IMR-90 (cell line): ENCODE data around the gene ATP13A2. TPM values are rescaled to one million over a fixed set of nuclear protein-coding genes. Genes with fewer than 3 reads are reported as not detected.

Experiments used
- ATAC-seq: fragments of 200-7000 bp; cut with Tn5 transposase; 2 replicates; pipeline ENCODE4 v1.9.1; 2020; ENCODE audit warnings: low read depth, mild to moderate bottlenecking, moderate library complexity
- BruUV-seq: library from RNA; stranded (reverse); fragments of 400-500 nt; replicated peaks from 2 replicates; lab custom pipeline; 2021; lab: Mats Ljungman, UMichigan
- CTCF ChIA-PET: fragments of 300-600 bp; formaldehyde crosslinking; extraction: SDS; loops from one replicate; lab custom pipeline; 2021; ENCODE audit warnings: antibody characterized with exemption; lab: Yijun Ruan, JAX
- POLR2A ChIA-PET: fragments of 300-600 bp; sonication (Branson Sonifier 250); formaldehyde crosslinking; loops from one replicate; lab custom pipeline; 2022; ENCODE audit warnings: antibody characterized with exemption; ENCODE audit not compliant: unreplicated experiment; lab: Charles Lee
- DNase-seq: peaks from one replicate; pipeline ENCODE4 v3.0.0; 2013
- H2AFZ ChIP-seq: replicated peaks from 2 replicates; pipeline ENCODE3; 2013; ENCODE audit warnings: low read length, mild to moderate bottlenecking; ENCODE audit not compliant: poor library complexity
- H2AK5ac ChIP-seq: 2 replicates; pipeline ENCODE4 v1.6.1; 2013; ENCODE audit warnings: low read depth, low read length, inconsistent platforms
- H2AK9ac ChIP-seq: replicated peaks from 2 replicates; pipeline ENCODE3; 2013; ENCODE audit warnings: mild to moderate bottlenecking, low read depth, low read length, moderate library complexity; ENCODE audit not compliant: poor library complexity
- H2BK120ac ChIP-seq: 2 replicates; pipeline ENCODE4 v1.6.1; 2013; ENCODE audit warnings: low read depth, low read length, inconsistent platforms
- H2BK15ac ChIP-seq: 3 replicates; pipeline ENCODE4 v1.6.1; 2013; ENCODE audit warnings: low read depth, low read length, inconsistent platforms
- H2BK20ac ChIP-seq: 2 replicates; pipeline ENCODE4 v1.6.1; 2013; ENCODE audit warnings: low read depth, mild to moderate bottlenecking, inconsistent platforms, low read length, moderate library complexity
- H2BK5ac ChIP-seq: 2 replicates; pipeline ENCODE4 v1.6.1; 2013; ENCODE audit warnings: mild to moderate bottlenecking, low read depth, low read length, inconsistent platforms; ENCODE audit not compliant: poor library complexity, severe bottlenecking
- H3K14ac ChIP-seq: replicated peaks from 2 replicates; pipeline ENCODE4 v1.6.1; 2013; ENCODE audit warnings: low read depth, low read length, inconsistent platforms
- H3K18ac ChIP-seq: 2 replicates; pipeline ENCODE4 v1.6.1; 2013; ENCODE audit warnings: low read depth, low read length, control low read depth
- H3K23ac ChIP-seq: 2 replicates; pipeline ENCODE4 v1.6.1; 2013; ENCODE audit warnings: low read depth, low read length, inconsistent platforms
- H3K27ac ChIP-seq: 2 replicates; pipeline ENCODE4 v1.5.1; 2013; ENCODE audit warnings: mild to moderate bottlenecking, control low read depth, low read length; ENCODE audit not compliant: insufficient read depth
- H3K27me3 ChIP-seq: 2 replicates; pipeline ENCODE4 v1.6.1; 2013; ENCODE audit warnings: low read length; ENCODE audit not compliant: control insufficient read depth, insufficient read depth
- H3K36me3 ChIP-seq: 2 replicates; pipeline ENCODE4 v1.6.1; 2013; ENCODE audit warnings: low read length, mixed read lengths; ENCODE audit not compliant: control insufficient read depth, insufficient read depth
- H3K4ac ChIP-seq: 2 replicates; pipeline ENCODE4 v1.6.1; 2013; ENCODE audit warnings: low read depth, low read length, inconsistent platforms
- H3K4me1 ChIP-seq: 2 replicates; pipeline ENCODE4 v1.6.1; 2013; ENCODE audit warnings: low read length, mixed read lengths; ENCODE audit not compliant: control insufficient read depth, insufficient read depth
- H3K4me2 ChIP-seq: 2 replicates; pipeline ENCODE4 v1.6.1; 2013; ENCODE audit warnings: low read depth, mild to moderate bottlenecking, control low read depth, low read length, moderate library complexity
- H3K4me3 ChIP-seq: 2 replicates; pipeline ENCODE4 v1.5.1; 2013; ENCODE audit warnings: low read depth, mild to moderate bottlenecking, control low read depth, low read length, moderate library complexity; ENCODE audit not compliant: insufficient read depth
- H3K56ac ChIP-seq: 2 replicates; pipeline ENCODE4 v1.6.1; 2013; ENCODE audit warnings: low read length, inconsistent platforms; ENCODE audit not compliant: insufficient read depth; ENCODE audit errors: extremely low read depth
- H3K79me1 ChIP-seq, 2 experiments: 2 replicates each; pipeline ENCODE4 v1.6.1; 2013; ENCODE audit warnings: low read length in 2 of 2, inconsistent platforms in 1 of 2, low read depth in 1 of 2
- H3K9ac ChIP-seq: 2 replicates; pipeline ENCODE4 v1.6.1; 2013; ENCODE audit warnings: low read depth, low read length, control low read depth
- H3K9me1 ChIP-seq: 2 replicates; pipeline ENCODE4 v1.6.1; 2013; ENCODE audit warnings: low read length, inconsistent platforms; ENCODE audit not compliant: insufficient read depth
- H3K9me3 ChIP-seq: 2 replicates; pipeline ENCODE4 v1.6.1; 2013; ENCODE audit warnings: low read length; ENCODE audit not compliant: control insufficient read depth, insufficient read depth
- H4K20me1 ChIP-seq: 2 replicates; pipeline ENCODE4 v1.6.1; 2013; ENCODE audit warnings: low read length, inconsistent platforms; ENCODE audit not compliant: insufficient read depth
- H4K5ac ChIP-seq: 2 replicates; pipeline ENCODE4 v1.6.1; 2013; ENCODE audit warnings: mild to moderate bottlenecking, low read depth, low read length, control low read depth
- H4K8ac ChIP-seq, 2 experiments: 2 replicates each; pipeline ENCODE4 v1.6.1; 2013; ENCODE audit warnings: low read depth in 2 of 2, low read length in 2 of 2, control low read depth in 1 of 2, inconsistent platforms in 1 of 2
- H4K91ac ChIP-seq: 2 replicates; pipeline ENCODE4 v1.6.1; 2013; ENCODE audit warnings: low read depth, low read length, inconsistent platforms; ENCODE audit not compliant: insufficient read depth
- BHLHE40 ChIP-seq: fragments of 150-350 bp; IDR thresholded peaks from 2 replicates; pipeline ENCODE4 v1.6.1; 2016; ENCODE audit warnings: mild to moderate bottlenecking, low read depth, low read length
- CHD1 ChIP-seq: IDR thresholded peaks from 2 replicates; pipeline ENCODE4 v1.6.1; 2012; ENCODE audit warnings: low read depth, low read length, improper control_type of control experiment
- FOS ChIP-seq: fragments of 150-350 bp; IDR thresholded peaks from 2 replicates; pipeline ENCODE4 v1.6.1; 2016; ENCODE audit warnings: low read depth, low read length
- NFE2L2 ChIP-seq: fragments of 150-350 bp; IDR thresholded peaks from 2 replicates; pipeline ENCODE4 v1.6.1; 2016; ENCODE audit warnings: low read depth, mild to moderate bottlenecking, low read length
- POLR2A ChIP-seq: IDR thresholded peaks from 2 replicates; pipeline ENCODE4 v1.6.1; 2012; ENCODE audit warnings: mild to moderate bottlenecking, low read depth, low read length
- RCOR1 ChIP-seq: IDR thresholded peaks from 2 replicates; pipeline ENCODE4 v1.6.1; 2012; ENCODE audit warnings: mild to moderate bottlenecking, low read length, improper control_type of control experiment; ENCODE audit not compliant: insufficient replicate concordance
- RFX5 ChIP-seq: IDR thresholded peaks from 2 replicates; pipeline ENCODE4 v1.8.0; 2012; ENCODE audit warnings: low read depth, mild to moderate bottlenecking, low read length, moderate library complexity
- WGBS, 2 experiments: methylation state at CpG; one replicate each; pipeline versions ENCODE4 v1.1.5 to v1.1.7; 2013; ENCODE audit warnings: missing lambda C conversion rate in 2 of 2; ENCODE audit not compliant: insufficient read length in 1 of 2; ENCODE audit errors: extremely low coverage in 2 of 2; 5-methylcytosine and 5-hydroxymethylcytosine counted together
- dilution Hi-C: fragments of 300-500 bp; cut with HindIII; formaldehyde crosslinking; loops from one replicate; pipeline ENCODE4 v1.14.3; 2018; ENCODE audit warnings: low sequenced_read_pairs; ENCODE audit not compliant: unreplicated experiment
- in situ Hi-C: fragments of 300-500 bp; cut with MboI; formaldehyde crosslinking; loops from 3 replicates; pipeline ENCODE4 v1.14.3; 2019; ENCODE audit warnings: low sequenced_read_pairs, inconsistent platforms, mixed read lengths
- intact Hi-C: fragments of 100-400 bp; cut with micrococcal nuclease; formaldehyde crosslinking; loops from 2 replicates; pipeline ENCODE4 v1.10.0; 2022
- polyA plus RNA-seq, 3 experiments: library from polyadenylated mRNA; depleted of rRNA; stranded (reverse); fragments of >200 nt; gene quantifications; 2 replicates each; pipeline ENCODE4 v1.2.3, GENCODE V29; 2012; ENCODE audit warnings: low replicate concordance in 1 of 3
- total RNA-seq: library from RNA; depleted of rRNA; stranded (reverse); fragments of >200 nt; gene quantifications from 2 replicates; pipeline ENCODE4 v1.2.3, GENCODE V29; 2012
- TF ChIP-seq, protein P1 (sequence below): conservative IDR thresholded peaks from 2 replicates; pipeline ENCODE4 v1.5.1; 2012; ENCODE audit warnings: mild to moderate bottlenecking, low read depth, low read length, improper control_type of control experiment

The ATP13A2 gene
- total and polyA plus RNA-seq, 2 of the 4 experiments (the other 2 are of a cell fraction): 5.7 to 18.9 TPM

DNA sequence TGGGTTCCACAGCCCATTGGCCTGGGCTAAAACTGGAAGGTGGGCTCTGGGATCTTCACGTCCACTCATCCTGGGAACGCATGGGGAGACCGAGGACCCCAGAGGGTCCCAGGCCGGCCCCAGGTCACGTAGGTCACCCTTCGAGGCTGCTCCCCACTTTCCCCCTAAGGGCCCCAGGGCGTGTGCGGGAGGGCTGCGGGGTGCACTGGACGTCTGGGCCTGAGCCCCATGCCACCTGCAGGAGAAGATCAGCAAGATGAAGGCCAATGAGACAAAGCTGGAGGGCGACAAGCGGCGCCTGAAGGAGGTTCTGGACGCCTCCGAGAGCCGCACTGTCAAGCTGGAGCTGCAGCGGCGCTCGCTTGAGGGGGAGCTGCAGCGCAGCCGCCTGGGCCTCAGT lies 43.8 kb downstream of the ATP13A2 start:
- Histone ChIP-seq H3K79me1 (no peaks in the 10 kb centered on the region), H3K9ac (no peak overlapping the region), H3K27me3 (no peaks in the 10 kb centered on the region; the same call in 1 of the 2 replicates), H3K23ac (no peak overlapping the region), H2BK20ac (no peak overlapping the region), H3K18ac (no peak overlapping the region; the same call in 1 of the 2 replicates), H3K27ac (no peak overlapping the region), H2BK120ac (no peak overlapping the region), H4K8ac (no peak overlapping the region), H3K4me3 (no peak overlapping the region), H3K4me1 (peaks cover 7% of the 10 kb centered on the region), H4K20me1 (peaks cover 12% of the 10 kb centered on the region), H2AK5ac (no peak overlapping the region), H3K36me3 (peaks cover 14% of the 10 kb centered on the region; the same call in 1 of the 2 replicates), H2BK5ac (no peak overlapping the region), H3K14ac (no peak overlapping the region), H4K5ac (no peak overlapping the region), H3K56ac (no peak overlapping the region), H3K9me1 (no peaks in the 10 kb centered on the region), H3K4ac (no peak overlapping the region), H3K4me2 (no peak overlapping the region), H4K91ac (peak overlapping the region; percentile 41; the same call in 1 of the 2 replicates), H2BK15ac (no peak overlapping the region), H2AFZ (no peak overlapping the region), H3K9me3 (no peaks in the 10 kb centered on the region), H2AK9ac (no peak overlapping the region)
- WGBS, 2 experiments: 98% methylated on average over 14 of the region's 21 CpGs; no CpG with 5 or more reads in 1 of the 2 experiments
- dilution Hi-C loops: no loop called here
- in situ Hi-C loops: no loop called here
- intact Hi-C loops: no loop called here
- BruUV-seq: no TSS peak
- TF ChIP-seq NFE2L2 (no peak), BHLHE40 (no peak), FOS (no peak), CHD1 (no peak), RFX5 (no peak), POLR2A (no peak), RCOR1 (no peak)
- TF ChIP-seq, protein P1, sequence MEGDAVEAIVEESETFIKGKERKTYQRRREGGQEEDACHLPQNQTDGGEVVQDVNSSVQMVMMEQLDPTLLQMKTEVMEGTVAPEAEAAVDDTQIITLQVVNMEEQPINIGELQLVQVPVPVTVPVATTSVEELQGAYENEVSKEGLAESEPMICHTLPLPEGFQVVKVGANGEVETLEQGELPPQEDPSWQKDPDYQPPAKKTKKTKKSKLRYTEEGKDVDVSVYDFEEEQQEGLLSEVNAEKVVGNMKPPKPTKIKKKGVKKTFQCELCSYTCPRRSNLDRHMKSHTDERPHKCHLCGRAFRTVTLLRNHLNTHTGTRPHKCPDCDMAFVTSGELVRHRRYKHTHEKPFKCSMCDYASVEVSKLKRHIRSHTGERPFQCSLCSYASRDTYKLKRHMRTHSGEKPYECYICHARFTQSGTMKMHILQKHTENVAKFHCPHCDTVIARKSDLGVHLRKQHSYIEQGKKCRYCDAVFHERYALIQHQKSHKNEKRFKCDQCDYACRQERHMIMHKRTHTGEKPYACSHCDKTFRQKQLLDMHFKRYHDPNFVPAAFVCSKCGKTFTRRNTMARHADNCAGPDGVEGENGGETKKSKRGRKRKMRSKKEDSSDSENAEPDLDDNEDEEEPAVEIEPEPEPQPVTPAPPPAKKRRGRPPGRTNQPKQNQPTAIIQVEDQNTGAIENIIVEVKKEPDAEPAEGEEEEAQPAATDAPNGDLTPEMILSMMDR: no peak
- no peak for ATAC-seq
- POLR2A ChIA-PET: no interaction called here
- DNase-seq: no peak
- CTCF ChIA-PET: no interaction called here
